A549 (cell line): ENCODE measurements around the gene AADAC. TPM values are rescaled to one million over a fixed set of nuclear protein-coding genes. Genes with fewer than 3 reads are reported as not detected.

Source experiments
- ATAC-seq, 2 experiments: fragments of 200-7000 bp in 1 of 2; fragments of >200 bp in 1 of 2; cut with Nextera tagmentation in 1 of 2; cut with Tn5 transposase in 1 of 2; 3 replicates each; pipeline versions ENCODE4 v1.8.0 to v1.9.1; 2018 to 2020; ENCODE audit warnings: mild to moderate bottlenecking in 1 of 2, moderate library complexity in 1 of 2
- CTCF ChIA-PET: fragments of 300-600 bp; sonication (Branson Sonifier 250); formaldehyde crosslinking; extraction: SDS; loops from one replicate; lab custom pipeline; 2021; ENCODE audit warnings: antibody characterized with exemption, inconsistent platforms; lab: Yijun Ruan, JAX
- POLR2A ChIA-PET: fragments of 350-600 bp; formaldehyde crosslinking; extraction: SDS; loops from one replicate; lab custom pipeline; 2021; ENCODE audit warnings: antibody characterized with exemption, inconsistent platforms; lab: Yijun Ruan, JAX
- DNase-seq, 2 experiments: peaks; one replicate each; pipeline versions ENCODE4 v3.0.0 to v3.0.0-alpha.2; 2011 to 2016; ENCODE audit warnings: low read depth in 1 of 2, low spot score in 1 of 2
- FAIRE-seq: peaks from 2 replicates; lab custom pipeline; 2011; peaks lifted over from hg19 to GRCh38; lab: Jason Lieb, UNC
- H3K27ac ChIP-seq, 2 experiments: fragments of >200 bp; sonication (Bioruptor Twin); formaldehyde crosslinking; 3 replicates each; pipeline ENCODE4 v1.5.1; 2016 to 2017
- H3K4me1 ChIP-seq: fragments of >200 bp; sonication (Bioruptor Twin); formaldehyde crosslinking; 3 replicates; pipeline ENCODE4 v1.6.1; 2016
- H3K4me2 ChIP-seq: fragments of >200 bp; sonication (Bioruptor Twin); formaldehyde crosslinking; 3 replicates; pipeline ENCODE4 v1.6.1; 2016
- H3K4me3 ChIP-seq: fragments of >200 bp; sonication (Bioruptor Twin); formaldehyde crosslinking; 3 replicates; pipeline ENCODE4 v1.5.1; 2016
- H3K9me3 ChIP-seq: fragments of >200 bp; sonication (Bioruptor Twin); formaldehyde crosslinking; 3 replicates; pipeline ENCODE4 v1.6.1; 2016
- ATOH8 ChIP-seq: fragments of 250-450 bp; sonication (Bioruptor Pico); IDR thresholded peaks from 2 replicates; pipeline ENCODE4 v1.5.0; 2020; ENCODE audit warnings: low read depth, mild to moderate bottlenecking, moderate library complexity
- BCL3 ChIP-seq: fragments of >200 bp; sonication (Bioruptor Twin); formaldehyde crosslinking; IDR thresholded peaks from 3 replicates; pipeline ENCODE4 v1.6.1; 2016
- BHLHE40 ChIP-seq: IDR thresholded peaks from 2 replicates; pipeline ENCODE4 v1.6.1; 2012; ENCODE audit warnings: low read depth, low read length, inconsistent platforms
- CBX2 ChIP-seq: fragments of 200-600 bp; sonication (generic); IDR thresholded peaks from 2 replicates; pipeline ENCODE4 v1.6.1; 2016; ENCODE audit warnings: low read depth, mild to moderate bottlenecking, borderline replicate concordance
- CEBPB ChIP-seq, 2 experiments: fragments of >200 bp in 1 of 2; sonication (Bioruptor Twin) in 1 of 2; formaldehyde crosslinking in 1 of 2; IDR thresholded peaks; 2 replicates each; pipeline ENCODE4 v1.6.1; 2012 to 2016
- CHD2 ChIP-seq: fragments of 150-350 bp; IDR thresholded peaks from 2 replicates; pipeline ENCODE4 v1.6.1; 2014; ENCODE audit warnings: low read length; ENCODE audit not compliant: partially characterized antibody
- CHD4 ChIP-seq: fragments of 200-600 bp; sonication (generic); IDR thresholded peaks from 2 replicates; pipeline ENCODE4 v1.6.1; 2016; ENCODE audit warnings: antibody characterized with exemption, mild to moderate bottlenecking, borderline replicate concordance
- EHMT2 ChIP-seq: fragments of 200-600 bp; sonication (generic); IDR thresholded peaks from 2 replicates; pipeline ENCODE4 v1.6.1; 2016; ENCODE audit warnings: antibody characterized with exemption, low read depth, mild to moderate bottlenecking, moderate library complexity
- ESRRA ChIP-seq: fragments of 150-350 bp; IDR thresholded peaks from 2 replicates; pipeline ENCODE4 v1.6.1; 2014; ENCODE audit warnings: mild to moderate bottlenecking, low read length, borderline replicate concordance
- FOSB ChIP-seq: fragments of 250-450 bp; sonication (Bioruptor Pico); IDR thresholded peaks from 2 replicates; pipeline ENCODE4 v1.5.0; 2020; ENCODE audit warnings: mild to moderate bottlenecking, moderate library complexity
- FOXS1 ChIP-seq: fragments of 250-450 bp; sonication (Bioruptor Pico); IDR thresholded peaks from 2 replicates; pipeline ENCODE4 v1.5.0; 2020; ENCODE audit warnings: mild to moderate bottlenecking, moderate library complexity
- HES2 ChIP-seq: fragments of >200 bp; sonication (Bioruptor Twin); formaldehyde crosslinking; IDR thresholded peaks from 2 replicates; pipeline ENCODE4 v1.6.1; 2016
- HMGXB4 ChIP-seq: fragments of 250-450 bp; sonication (Bioruptor Pico); IDR thresholded peaks from 2 replicates; pipeline ENCODE4 v1.5.0; 2021; ENCODE audit warnings: mild to moderate bottlenecking, moderate library complexity, borderline replicate concordance
- JUNB ChIP-seq: fragments of >200 bp; sonication (Bioruptor Twin); formaldehyde crosslinking; IDR thresholded peaks from 2 replicates; pipeline ENCODE4 v1.6.1; 2016
- KDM1A ChIP-seq: fragments of 200-600 bp; sonication (generic); IDR thresholded peaks from 2 replicates; pipeline ENCODE4 v1.6.1; 2016; ENCODE audit warnings: low read depth, mild to moderate bottlenecking
- KDM5A ChIP-seq: fragments of 200-600 bp; sonication (generic); IDR thresholded peaks from 2 replicates; pipeline ENCODE4 v1.6.1; 2016; ENCODE audit warnings: antibody characterized with exemption, mild to moderate bottlenecking
- MAFK ChIP-seq: fragments of 450-650 bp; IDR thresholded peaks from 2 replicates; pipeline ENCODE4 v1.6.1; 2014; ENCODE audit not compliant: partially characterized antibody
- MAX ChIP-seq: IDR thresholded peaks from 2 replicates; pipeline ENCODE4 v1.6.1; 2012
- NFE2L2 ChIP-seq: fragments of 150-350 bp; conservative IDR thresholded peaks from 2 replicates; pipeline ENCODE4 v1.6.1; 2014; ENCODE audit warnings: low read length
- NPAS2 ChIP-seq: fragments of 250-450 bp; sonication (Bioruptor Pico); IDR thresholded peaks from 2 replicates; pipeline ENCODE4 v1.8.0; 2022; ENCODE audit warnings: mild to moderate bottlenecking, moderate library complexity, borderline replicate concordance
- NR3C1 ChIP-seq: fragments of >200 bp; sonication (Bioruptor Twin); formaldehyde crosslinking; IDR thresholded peaks from 3 replicates; pipeline ENCODE4 v1.6.1; 2017
- PBX3 ChIP-seq: IDR thresholded peaks from 2 replicates; pipeline ENCODE4 v1.6.1; 2012
- POLR2AphosphoS2 ChIP-seq: conservative IDR thresholded peaks from 2 replicates; pipeline ENCODE4 v1.6.1; 2012; ENCODE audit warnings: low read length, improper control_type of control experiment, inconsistent platforms
- RAD21 ChIP-seq, 2 experiments: fragments of >200 bp in 1 of 2; sonication (Bioruptor Twin) in 1 of 2; formaldehyde crosslinking in 1 of 2; IDR thresholded peaks in 1 of 2; conservative IDR thresholded peaks in 1 of 2; 2 replicates in 1 of 2; 3 replicates in 1 of 2; pipeline ENCODE4 v1.6.1; 2012 to 2018; ENCODE audit warnings: inconsistent platforms in 1 of 2
- RCOR1 ChIP-seq: fragments of 150-350 bp; IDR thresholded peaks from 2 replicates; pipeline ENCODE4 v1.6.1; 2014; ENCODE audit warnings: antibody characterized with exemption, low read length, low read depth
- RFX5 ChIP-seq: fragments of 450-650 bp; IDR thresholded peaks from 2 replicates; pipeline ENCODE4 v1.7.1; 2014; ENCODE audit warnings: antibody characterized with exemption, mild to moderate bottlenecking, moderate library complexity
- RNF2 ChIP-seq: fragments of 200-600 bp; sonication (generic); IDR thresholded peaks from 2 replicates; pipeline ENCODE4 v1.6.1; 2016; ENCODE audit warnings: low read depth, mild to moderate bottlenecking, antibody characterized with exemption, moderate library complexity, borderline replicate concordance
- TFCP2L1 ChIP-seq: fragments of 250-450 bp; sonication (Bioruptor Pico); IDR thresholded peaks from 2 replicates; pipeline ENCODE4 v1.5.0; 2021; ENCODE audit warnings: mild to moderate bottlenecking
- WGBS: methylation state at CpG from one replicate; pipeline ENCODE4 v1.1.6; 2017; ENCODE audit errors: missing lambda C conversion rate; 5-methylcytosine and 5-hydroxymethylcytosine counted together
- polyA plus RNA-seq, 4 experiments: library from polyadenylated mRNA; depleted of rRNA in 3 of 4; stranded (reverse); fragments of >200 nt; fragmentation: RNase III in 1 of 4; extraction: RNeasy Plus Mini Kit Qiagen cat#74134 plus additional on column Dnase treatment in 1 of 4; gene quantifications; 2 replicates in 3 of 4; 3 replicates in 1 of 4; pipeline ENCODE4 v1.2.3, GENCODE V29; 2011 to 2017

The AADAC gene
- polyA plus RNA-seq, 2 of the 4 experiments (the other 2 are of a cell fraction): 15.3 to 45.0 TPM

- ChIA-PET CTCF (interaction anchor here (0.9 kb wide), 1 partner anchor 13 kb away, joined by 3 read pairs; no protein-coding TSS in a partner anchor), POLR2A (no interaction called here)
- ATAC-seq (no peak), FAIRE-seq (no peak)
- H3K4me2 ChIP-seq: no peak overlapping the region
- peaks cover 2% of the 10 kb centered on the region; the same call in 2 of the 3 replicates for H3K9me3 ChIP-seq
- no peak overlapping the region for H3K27ac ChIP-seq
- TF ChIP-seq RFX5 (no peak), RAD21 (conservative IDR thresholded peaks at IDR 0.05 in 1 of 2, IDR thresholded peaks at IDR 0.05 in 1 of 2) (no peak), BHLHE40 (no peak), HES2 (no peak), MAX (no peak)
- TF ChIP-seq, all 56 proteins: peak for 0
- 86% methylated on average over 3 of the region's 3 CpGs for WGBS
- Histone ChIP-seq H3K4me1 (peaks cover 32% of the 10 kb centered on the region), H3K4me3 (no peak overlapping the region)
- no peak for DNase-seq
These were observed 42.2 kb downstream of the AADAC start for GRCh38 chr3:151856118-151856517.

GRCh38 chr3:151856641-151857040, 42.7 kb downstream of the AADAC start:
- ATAC-seq: no peak
- Histone ChIP-seq H3K4me3 (no peak overlapping the region), H3K4me2 (no peak overlapping the region), H3K9me3 (no peaks in the 10 kb centered on the region), H3K4me1 (peaks cover 35% of the 10 kb centered on the region), H3K27ac (no peak overlapping the region)
- TF ChIP-seq FOXS1 (CRISPR knock-in tag) (no peak), BCL3 (no peak), EHMT2 (no peak), CHD2 (no peak), RNF2 (no peak), HES2 (no peak), MAFK (no peak), CHD4 (no peak), KDM5A (no peak), JUNB (no peak), POLR2AphosphoS2 (no peak), CBX2 (no peak), HMGXB4 (CRISPR knock-in tag) (no peak), ATOH8 (CRISPR knock-in tag) (no peak)
- DNase-seq: no peak
- CTCF ChIA-PET: interaction anchor here (0.7 kb wide), 1 partner anchor 93 kb away, joined by 3 read pairs; no protein-coding TSS in a partner anchor
- FAIRE-seq: no peak
- WGBS: 92% methylated on average over 2 of the region's 2 CpGs
- POLR2A ChIA-PET: no interaction called here

GRCh38 chr3:151859233-151859673, 45.3 kb downstream of the AADAC start:
- Histone ChIP-seq H3K4me1 (peaks cover 46% of the 10 kb centered on the region), H3K27ac (peak overlapping the region in 1 of 2 experiments; percentile 64; a peak in 4 of 6 replicates), H3K4me3 (no peak overlapping the region), H3K9me3 (no peaks in the 10 kb centered on the region), H3K4me2 (peak overlapping the region; percentile 72)
- CTCF ChIA-PET: no interaction called here
- 4% methylated on average over 2 of the region's 2 CpGs for WGBS
- DNase-seq (peak in 1 of 2 experiments; percentile 87), ATAC-seq (peak; percentile 80 to 91), FAIRE-seq (no peak)
- POLR2A ChIA-PET: interaction anchor here (0.5 kb wide), 1 partner anchor 147 kb away, joined by 4 read pairs; no protein-coding TSS in a partner anchor
- TF ChIP-seq EHMT2 (no peak), CEBPB (IDR thresholded peaks at IDR 0.05) (peak; percentile 78 to 79), NPAS2 (CRISPR knock-in tag) (no peak), KDM1A (no peak), NR3C1 (no peak), RCOR1 (no peak), FOXS1 (CRISPR knock-in tag) (no peak), NFE2L2 (no peak), TFCP2L1 (CRISPR knock-in tag) (no peak), BHLHE40 (no peak), PBX3 (no peak), FOSB (CRISPR knock-in tag) (no peak), ESRRA (no peak)
